Mesenteric fat pad (tissue), 1 donor: ENCODE measurements around the gene SLC6A1. TPM values are rescaled to one million over a fixed set of nuclear protein-coding genes. Genes with fewer than 3 reads are reported as not detected.

Source experiments
- DNase-seq: peaks from one replicate; pipeline ENCODE4 v3.0.0-alpha.2; 2020; ENCODE audit warnings: low spot score
- long read RNA-seq: library from polyadenylated mRNA; unstranded; transcript quantifications from one replicate; pipeline ENCODE4 v2.0.0, GENCODE V29; 2020
- total RNA-seq: library from RNA; stranded (reverse); fragmentation: NEBNext Ultra II Directional; extraction: Animal tissue kit (Norgen Biotek cat#: 25700); gene quantifications from one replicate; pipeline ENCODE4 v1.2.1, GENCODE V29; 2021
- donor health status: DM: yes; HTN: yes; CAD: no.

The SLC6A1 gene
- 0.39 TPM for total RNA-seq
- long read RNA-seq = 0 reads

- DNase-seq = no peak
Measured at GRCh38 chr3:10992017-10992942, at the start of gene SLC6A1. SLC6A1 (plus strand) TSS chr3:10992748; CDS start chr3:11017212, 24,464 bp downstream.

- no peak for DNase-seq
Measured at GRCh38 chr3:10944866-10945265, 47.7 kb upstream of the SLC6A1 start.

DNA sequence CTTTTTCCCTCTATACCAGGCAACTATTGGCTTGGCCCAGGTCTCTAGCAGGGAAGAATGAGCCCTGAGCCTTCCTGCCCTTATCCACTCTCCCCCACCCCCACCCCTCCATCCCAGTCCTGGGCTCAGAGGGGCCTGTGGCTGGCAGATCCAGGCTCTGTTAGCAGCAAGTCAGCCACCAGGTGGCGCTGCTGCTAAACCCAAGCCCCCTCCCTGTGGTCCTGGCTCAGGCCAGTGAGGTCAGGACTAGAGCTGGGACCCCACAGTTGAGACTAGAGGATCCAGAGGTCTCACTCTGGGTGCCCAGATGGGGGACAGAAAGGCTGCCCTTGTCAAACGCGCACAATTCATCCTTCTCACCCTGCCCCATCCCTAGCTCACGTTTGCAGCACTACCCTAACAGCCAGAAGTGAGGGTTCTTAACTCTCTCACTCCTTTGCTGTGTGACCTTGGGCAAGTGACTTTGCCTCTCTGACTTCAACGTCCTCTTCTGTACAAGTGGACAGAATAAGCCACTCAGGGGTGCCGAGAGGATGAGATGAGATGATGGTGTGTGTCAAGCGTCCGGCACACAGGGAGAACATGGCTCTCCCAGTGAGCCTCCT lies 46.8 kb upstream of the SLC6A1 start:
- no peak for DNase-seq

DNA sequence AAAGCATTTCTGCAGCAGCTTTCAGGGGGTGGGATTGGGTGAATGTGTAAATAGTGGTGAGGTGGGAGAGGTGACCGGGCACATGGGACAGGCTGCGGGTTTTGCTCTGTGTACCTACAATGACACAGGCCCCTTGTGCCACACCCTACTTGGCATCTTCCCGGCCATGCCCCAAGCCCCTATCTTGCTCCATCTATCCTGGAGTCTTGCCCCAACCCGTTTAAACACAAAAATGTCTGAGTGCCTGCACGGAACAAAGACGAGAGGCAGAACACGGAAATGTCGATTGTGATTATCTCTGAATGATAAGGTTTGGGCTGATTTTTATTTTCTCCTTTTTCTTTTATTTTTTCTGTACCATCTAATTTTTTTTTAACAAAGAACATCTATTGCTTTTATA lies 46.0 kb upstream of the SLC6A1 start:
- no peak for DNase-seq

DNA sequence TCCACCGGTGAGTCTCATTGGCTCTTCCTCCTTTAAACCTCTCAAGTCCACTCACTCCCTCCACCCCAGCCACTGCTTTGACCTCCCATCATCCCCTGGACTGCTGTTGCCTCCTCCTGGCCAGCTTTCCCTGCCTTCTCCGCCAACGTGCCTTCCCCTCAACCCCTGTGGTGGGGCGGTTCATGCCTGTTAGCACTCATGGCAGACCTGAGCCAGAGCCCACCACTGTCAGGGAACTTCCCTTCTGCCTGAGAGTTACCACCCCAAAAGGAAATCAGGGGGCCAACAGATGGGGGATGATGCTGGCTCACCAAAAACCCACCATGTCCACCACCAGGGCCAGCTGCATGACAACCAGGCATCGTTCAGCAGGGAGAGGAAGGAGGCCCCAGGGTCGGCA lies 44.2 kb upstream of the SLC6A1 start:
- DNase-seq = no peak

DNA sequence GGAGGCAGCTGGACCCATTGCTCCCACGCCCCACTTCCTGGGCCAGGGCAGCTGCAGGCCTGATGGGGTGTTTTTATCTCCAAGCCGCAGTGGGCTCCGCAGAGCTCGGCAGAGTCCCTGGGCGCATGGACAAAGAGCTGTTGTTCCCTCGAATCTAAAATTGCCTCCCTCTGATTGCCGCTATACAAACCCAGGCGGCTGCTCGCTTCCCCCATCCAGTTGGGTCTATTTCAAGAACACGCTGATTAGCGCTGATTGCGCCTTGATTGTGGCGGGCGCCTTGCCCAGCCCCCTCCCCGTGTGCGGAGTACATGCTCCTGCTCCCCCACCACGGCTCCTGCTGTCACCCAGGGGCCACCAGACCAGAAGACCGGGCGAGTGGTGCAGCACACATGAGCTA lies 43.4 kb upstream of the SLC6A1 start:
- DNase-seq = no peak

GRCh38 chr3:10950476-10951294 lies 41.9 kb upstream of the SLC6A1 start:
- DNase-seq = no peak

GRCh38 chr3:10951295-10951926 lies 41.1 kb upstream of the SLC6A1 start:
- DNase-seq = no peak

DNA sequence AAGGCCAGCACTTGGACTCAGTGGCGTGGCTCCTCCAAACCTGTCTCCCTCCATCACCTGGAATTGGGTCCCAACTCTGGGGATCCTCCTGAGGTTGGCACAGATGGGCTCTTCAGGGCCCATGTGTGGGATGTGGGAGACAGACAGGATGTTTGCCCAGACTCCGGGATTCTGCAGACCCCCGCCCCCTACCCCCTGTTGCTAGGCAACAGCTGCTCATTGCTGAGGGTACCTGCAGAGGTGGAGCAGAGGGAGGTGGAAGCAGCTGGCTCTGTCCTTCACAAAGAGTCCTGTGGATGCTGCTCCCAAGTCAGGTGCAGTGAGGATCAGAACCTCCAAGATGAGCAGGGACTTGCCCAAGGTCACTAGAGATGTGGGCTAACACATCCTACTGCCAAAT lies 40.0 kb upstream of the SLC6A1 start:
- DNase-seq = no peak

- DNase-seq = no peak
Measured at GRCh38 chr3:10954740-10955139, 37.8 kb upstream of the SLC6A1 start.

- DNase-seq = no peak
Measured at GRCh38 chr3:10955711-10956453, 36.7 kb upstream of the SLC6A1 start.

DNA sequence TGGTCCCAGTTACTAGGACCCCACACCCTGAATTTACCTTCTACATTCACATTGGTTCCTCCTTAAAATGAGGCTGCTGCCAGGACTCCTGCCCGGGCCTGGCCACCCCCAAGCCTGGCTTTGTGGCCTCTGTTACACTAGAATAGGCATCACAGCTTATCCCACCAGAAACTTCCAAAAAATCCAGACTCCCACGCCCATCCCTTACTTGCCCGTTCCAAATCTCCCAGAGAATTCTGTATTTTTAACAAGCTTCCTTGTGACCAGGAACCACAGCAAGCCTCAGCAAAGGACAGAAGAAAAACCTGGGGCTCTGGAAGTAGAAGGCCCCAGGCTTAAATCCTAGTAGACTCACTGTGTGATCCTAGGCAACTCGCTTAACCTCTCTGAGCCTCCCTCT lies 36.0 kb upstream of the SLC6A1 start:
- DNase-seq = no peak

GRCh38 chr3:10956986-10957385 lies 35.6 kb upstream of the SLC6A1 start:
- DNase-seq = no peak

DNA sequence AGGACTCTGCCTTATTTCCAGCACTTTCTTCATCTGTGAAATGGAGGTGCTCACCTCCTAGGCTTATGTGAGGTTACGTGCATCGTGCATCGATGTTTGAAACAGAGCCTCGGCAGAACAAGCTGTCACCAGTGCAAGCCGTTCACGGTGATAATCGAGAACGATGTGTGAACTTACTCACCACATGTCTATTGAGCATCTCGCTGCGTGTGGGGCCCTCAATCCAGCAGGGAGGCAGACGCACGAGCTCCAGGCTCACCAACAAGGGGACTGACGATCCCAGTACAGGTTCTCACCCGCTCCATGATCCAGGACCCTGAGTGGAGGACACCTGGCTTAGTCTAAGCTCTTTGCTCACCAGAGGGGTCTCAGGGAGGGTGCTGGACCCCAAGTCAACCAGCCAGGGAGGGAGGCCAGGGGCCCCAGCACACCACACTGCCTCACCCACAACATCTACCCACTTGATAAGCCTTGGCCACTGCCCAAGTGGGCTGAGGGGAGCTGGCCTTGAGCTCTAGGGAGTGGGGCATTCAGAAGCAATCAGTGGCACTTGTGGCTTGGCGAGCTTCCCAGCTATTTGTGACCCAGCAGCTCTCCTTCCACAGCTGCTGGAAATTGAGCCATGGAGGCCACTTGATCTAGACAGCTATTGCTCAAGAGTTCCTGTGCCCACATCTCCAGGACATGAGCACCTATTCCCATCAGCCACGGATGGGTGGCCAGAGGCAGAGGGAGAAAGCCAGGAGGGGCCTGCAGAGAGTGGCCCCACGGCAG lies 34.4 kb upstream of the SLC6A1 start:
- DNase-seq = no peak

- DNase-seq = no peak
Measured at GRCh38 chr3:10960255-10960654, 32.3 kb upstream of the SLC6A1 start.

DNA sequence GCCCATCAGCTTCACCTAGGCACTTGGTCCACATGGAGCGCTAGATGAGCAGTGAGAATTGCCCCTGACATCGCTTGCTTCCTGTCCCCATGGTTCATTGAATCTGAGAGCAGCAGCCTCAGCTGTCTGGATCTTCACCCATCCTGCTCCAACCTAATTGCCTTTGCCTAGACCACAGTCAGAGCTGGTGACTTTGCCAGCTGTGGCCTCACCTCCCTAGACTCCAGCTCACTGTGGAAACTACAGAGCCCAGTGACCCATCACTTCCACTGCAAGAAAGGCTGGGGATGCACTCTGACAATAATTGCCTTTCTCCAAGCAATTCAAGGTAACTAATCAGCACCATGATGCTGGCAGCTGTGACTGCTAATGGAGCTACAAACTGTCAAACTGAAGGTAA lies 30.6 kb upstream of the SLC6A1 start:
- DNase-seq = no peak

- DNase-seq = no peak
Measured at GRCh38 chr3:10962481-10963036, 30.0 kb upstream of the SLC6A1 start.

DNA sequence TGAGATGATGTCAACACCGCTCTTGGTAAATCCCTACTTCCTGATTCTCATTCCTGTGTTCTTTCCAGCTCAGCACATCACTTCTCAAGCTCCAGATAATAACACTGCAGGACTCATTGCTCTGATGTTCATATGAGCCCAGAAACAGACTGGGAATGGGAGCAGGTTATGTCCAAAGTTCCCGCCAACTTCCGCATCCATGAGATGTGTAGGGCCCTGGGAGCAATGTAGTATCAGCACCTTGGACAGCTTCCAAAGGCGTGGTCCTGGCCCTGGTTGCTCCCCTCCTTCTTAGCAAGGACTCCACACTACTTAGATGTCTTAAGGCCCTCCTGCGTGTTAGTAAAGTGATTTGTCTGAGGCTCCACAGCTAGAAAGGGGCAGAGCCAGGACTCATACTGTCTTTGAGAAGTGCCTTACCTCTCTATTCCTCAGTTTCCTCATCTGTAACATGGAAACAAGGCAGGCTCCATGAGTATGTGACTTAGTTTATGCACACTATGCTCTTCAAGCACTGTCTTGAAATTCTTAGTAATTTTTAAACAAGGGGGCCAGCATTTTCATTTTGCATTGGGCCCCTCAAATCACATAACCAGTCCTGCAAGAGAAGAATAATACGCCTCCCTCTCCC lies 27.9 kb upstream of the SLC6A1 start:
- no peak for DNase-seq

DNA sequence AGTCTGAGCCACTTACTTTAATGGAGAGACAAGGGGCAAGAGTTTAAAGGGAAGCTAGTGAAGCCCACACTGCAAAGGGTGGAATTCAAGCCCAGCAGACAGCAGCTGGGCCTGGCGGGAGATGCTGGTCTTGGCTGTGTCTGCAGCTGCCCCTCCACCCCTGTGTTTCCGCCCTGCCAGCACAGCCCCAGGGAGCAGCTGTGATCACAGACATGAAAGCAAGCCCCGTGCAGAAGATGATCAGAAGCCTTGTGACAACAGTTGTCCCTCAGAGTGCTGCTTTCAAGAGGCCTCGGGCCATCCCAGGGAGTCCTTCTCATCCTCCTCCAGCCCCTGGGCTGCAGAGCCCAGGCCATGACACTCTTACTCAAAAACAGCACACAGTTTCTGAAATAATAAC lies 24.1 kb upstream of the SLC6A1 start:
- DNase-seq = no peak
